ENCODE measurements around the gene RADX. TPM values are rescaled to one million over a fixed set of nuclear protein-coding genes. Genes with fewer than 3 reads are reported as not detected.

RADX gene
- total RNA-seq, 1 experiment from 2014 or later = 2.2 TPM

GRCh38 chrX:106613277-106613676, 1.5 kb downstream of the RADX start:
- no peak overlapping the region for H3K4me3 ChIP-seq (ENCODE audit: low read depth, low read length)
- Mint-ChIP-seq H3K27ac (ENCODE audit: unreplicated experiment) (no peak overlapping the region), H3K27me3 (ENCODE audit: insufficient read depth, unreplicated experiment) (no peaks in the 10 kb centered on the region), H3K4me1 (ENCODE audit: low read depth, unreplicated experiment) (peaks cover 6% of the 10 kb centered on the region), H3K36me3 (ENCODE audit: insufficient read depth, unreplicated experiment) (no peaks in the 10 kb centered on the region), H3K4me3 (ENCODE audit: unreplicated experiment) (peak overlapping the region; percentile 82), H3K9me3 (ENCODE audit: unreplicated experiment) (no peaks in the 10 kb centered on the region)
- TF ChIP-seq CTCF (IDR thresholded peaks at IDR 0.05; ENCODE audit: insufficient read depth in 1 of 2, low read depth in 1 of 2, low read length in 1 of 2, severe bottlenecking in 1 of 2, unreplicated experiment in 1 of 2) = no peak
- H3K36me3 ChIP-seq (ENCODE audit: control insufficient read depth, insufficient read depth, low read length) = no peaks in the 10 kb centered on the region
- H3K4me1 ChIP-seq = no peaks in the 10 kb centered on the region
- H3K9me3 ChIP-seq = no peaks in the 10 kb centered on the region
- DNase-seq = no peak
- no peaks in the 10 kb centered on the region for H3K27me3 ChIP-seq (replicated peaks; ENCODE audit: control insufficient read depth, insufficient read depth, low read length)
- ChIA-PET POLR2A (no interaction called here), CTCF (no interaction called here)
- intact Hi-C loops (cut with micrococcal nuclease; ENCODE audit: unreplicated experiment) = loop anchor here (5.0 kb wide), 1 partner anchor 189 kb away; the partner anchor contains the start of gene TBC1D8B
- BruUV-seq (replicated peaks) = no TSS peak

- Mint-ChIP-seq H3K9me3 (ENCODE audit: unreplicated experiment) (no peaks in the 10 kb centered on the region), H3K27me3 (ENCODE audit: insufficient read depth, unreplicated experiment) (no peaks in the 10 kb centered on the region), H3K4me1 (ENCODE audit: low read depth, unreplicated experiment) (peaks cover 6% of the 10 kb centered on the region), H3K36me3 (ENCODE audit: insufficient read depth, unreplicated experiment) (no peaks in the 10 kb centered on the region), H3K27ac (ENCODE audit: unreplicated experiment) (no peak overlapping the region), H3K4me3 (ENCODE audit: unreplicated experiment) (no peak overlapping the region)
- DNase-seq = no peak
- H3K9me3 ChIP-seq = no peaks in the 10 kb centered on the region
- BruUV-seq (replicated peaks) = no TSS peak
- ChIA-PET POLR2A (no interaction called here), CTCF (no interaction called here)
- H3K36me3 ChIP-seq (ENCODE audit: control insufficient read depth, insufficient read depth, low read length) = no peaks in the 10 kb centered on the region
- intact Hi-C loops (cut with micrococcal nuclease; ENCODE audit: unreplicated experiment) = no loop called here
- no peak for TF ChIP-seq CTCF (IDR thresholded peaks at IDR 0.05; ENCODE audit: insufficient read depth in 1 of 2, low read depth in 1 of 2, low read length in 1 of 2, severe bottlenecking in 1 of 2, unreplicated experiment in 1 of 2)
- H3K27me3 ChIP-seq (replicated peaks; ENCODE audit: control insufficient read depth, insufficient read depth, low read length) = no peaks in the 10 kb centered on the region
- no peak overlapping the region for H3K4me3 ChIP-seq (ENCODE audit: low read depth, low read length)
- H3K4me1 ChIP-seq = no peaks in the 10 kb centered on the region
These were observed 3.3 kb downstream of the RADX start for GRCh38 chrX:106615041-106615440.

- H3K4me1 ChIP-seq = no peaks in the 10 kb centered on the region
- Mint-ChIP-seq H3K9me3 (ENCODE audit: unreplicated experiment) (no peaks in the 10 kb centered on the region), H3K27ac (ENCODE audit: unreplicated experiment) (no peak overlapping the region), H3K4me3 (ENCODE audit: unreplicated experiment) (no peak overlapping the region), H3K4me1 (ENCODE audit: low read depth, unreplicated experiment) (no peaks in the 10 kb centered on the region), H3K27me3 (ENCODE audit: insufficient read depth, unreplicated experiment) (no peaks in the 10 kb centered on the region), H3K36me3 (ENCODE audit: insufficient read depth, unreplicated experiment) (no peaks in the 10 kb centered on the region)
- POLR2A ChIA-PET = no interaction called here
- H3K27me3 ChIP-seq (replicated peaks; ENCODE audit: control insufficient read depth, insufficient read depth, low read length) = no peaks in the 10 kb centered on the region
- TF ChIP-seq CTCF (IDR thresholded peaks at IDR 0.05; ENCODE audit: insufficient read depth in 1 of 2, low read depth in 1 of 2, low read length in 1 of 2, severe bottlenecking in 1 of 2, unreplicated experiment in 1 of 2) = peak in 1 of 2 experiments; percentile 38
- CTCF ChIA-PET = interaction anchor here (0.6 to 0.9 kb wide), 3 partner anchors 8 to 141 kb away, joined by 3 read pairs; partner anchors contain the start of gene RADX
- no TSS peak for BruUV-seq (replicated peaks)
- H3K4me3 ChIP-seq (ENCODE audit: low read depth, low read length) = no peak overlapping the region
- H3K9me3 ChIP-seq = no peaks in the 10 kb centered on the region
- intact Hi-C loops (cut with micrococcal nuclease; ENCODE audit: unreplicated experiment) = loop anchor here (1.0 kb wide), 1 partner anchor 215 kb away; no protein-coding TSS in a partner anchor
- peak in 1 of 2 experiments; percentile 1 for DNase-seq
- H3K36me3 ChIP-seq (ENCODE audit: control insufficient read depth, insufficient read depth, low read length) = no peaks in the 10 kb centered on the region
These were observed 8.0 kb downstream of the RADX start for GRCh38 chrX:106619797-106620196.

Data from Caco-2 (cell line).